HUDEP-2 (cell line): ENCODE measurements around the gene HDAC4.

Experiments used
- DNase-seq, 76 experiments: peaks; one replicate each; lab custom pipeline; 2025; ENCODE audit not compliant: unreplicated experiment in 76 of 76; lab: John Stamatoyannopoulos, UW

HDAC4 gene

GRCh38 chr2:239013678-239013976 lies 387.2 kb downstream of the HDAC4 start:
- DNase-seq = no peak

GRCh38 chr2:239012936-239013677 lies 387.7 kb downstream of the HDAC4 start:
- no peak for DNase-seq

GRCh38 chr2:239012228-239012627 lies 388.6 kb downstream of the HDAC4 start:
- no peak for DNase-seq

GRCh38 chr2:239009589-239009961 lies 391.2 kb downstream of the HDAC4 start:
- DNase-seq = no peak

GRCh38 chr2:239008677-239009588 lies 391.9 kb downstream of the HDAC4 start:
- no peak for DNase-seq

- DNase-seq = no peak
These were observed 392.8 kb downstream of the HDAC4 start for GRCh38 chr2:239008004-239008403.

- no peak for DNase-seq
These were observed 394.1 kb downstream of the HDAC4 start for GRCh38 chr2:239006622-239007285.

- no peak for DNase-seq
These were observed 395.2 kb downstream of the HDAC4 start for GRCh38 chr2:239005586-239005985.

GRCh38 chr2:239004274-239005015 lies 396.4 kb downstream of the HDAC4 start:
- no peak for DNase-seq

- DNase-seq = no peak
These were observed 397.1 kb downstream of the HDAC4 start for GRCh38 chr2:239003624-239004273.

GRCh38 chr2:239002954-239003623 lies 397.7 kb downstream of the HDAC4 start:
- no peak for DNase-seq

GRCh38 chr2:239002591-239002953 lies 398.2 kb downstream of the HDAC4 start:
- DNase-seq = no peak

- no peak for DNase-seq
These were observed 399.0 kb downstream of the HDAC4 start for GRCh38 chr2:239001794-239002193.

GRCh38 chr2:239000500-239001073 lies 400.2 kb downstream of the HDAC4 start:
- DNase-seq = no peak

GRCh38 chr2:239000089-239000488 lies 400.7 kb downstream of the HDAC4 start:
- no peak for DNase-seq

- no peak for DNase-seq
These were observed 401.5 kb downstream of the HDAC4 start for GRCh38 chr2:238999291-238999741.

- DNase-seq = no peak
These were observed 402.0 kb downstream of the HDAC4 start for GRCh38 chr2:238998801-238999200.
